IMR-90 (cell line): ENCODE results near the gene SRPK2. TPM values are rescaled to one million over a fixed set of nuclear protein-coding genes. Genes with fewer than 3 reads are reported as not detected.
A peak's percentile ranks its signal among the peaks of the same experiment; 100 is the strongest.

Experiments used
- ATAC-seq: fragments of 200-7000 bp; cut with Tn5 transposase; 2 replicates; pipeline ENCODE4 v1.9.1; 2020; ENCODE audit warnings: low read depth, mild to moderate bottlenecking, moderate library complexity
- BruUV-seq: library from RNA; stranded (reverse); fragments of 400-500 nt; replicated peaks from 2 replicates; lab custom pipeline; 2021; lab: Mats Ljungman, UMichigan
- CTCF ChIA-PET: fragments of 300-600 bp; formaldehyde crosslinking; extraction: SDS; loops from one replicate; lab custom pipeline; 2021; ENCODE audit warnings: antibody characterized with exemption; lab: Yijun Ruan, JAX
- POLR2A ChIA-PET: fragments of 300-600 bp; sonication (Branson Sonifier 250); formaldehyde crosslinking; loops from one replicate; lab custom pipeline; 2022; ENCODE audit warnings: antibody characterized with exemption; ENCODE audit not compliant: unreplicated experiment; lab: Charles Lee
- DNase-seq: peaks from one replicate; pipeline ENCODE4 v3.0.0; 2013
- H2AFZ ChIP-seq: replicated peaks from 2 replicates; pipeline ENCODE3; 2013; ENCODE audit warnings: low read length, mild to moderate bottlenecking; ENCODE audit not compliant: poor library complexity
- H2AK5ac ChIP-seq: 2 replicates; pipeline ENCODE4 v1.6.1; 2013; ENCODE audit warnings: low read depth, low read length, inconsistent platforms
- H2AK9ac ChIP-seq: replicated peaks from 2 replicates; pipeline ENCODE3; 2013; ENCODE audit warnings: mild to moderate bottlenecking, low read depth, low read length, moderate library complexity; ENCODE audit not compliant: poor library complexity
- H2BK120ac ChIP-seq: 2 replicates; pipeline ENCODE4 v1.6.1; 2013; ENCODE audit warnings: low read depth, low read length, inconsistent platforms
- H2BK15ac ChIP-seq: 3 replicates; pipeline ENCODE4 v1.6.1; 2013; ENCODE audit warnings: low read depth, low read length, inconsistent platforms
- H2BK20ac ChIP-seq: 2 replicates; pipeline ENCODE4 v1.6.1; 2013; ENCODE audit warnings: low read depth, mild to moderate bottlenecking, inconsistent platforms, low read length, moderate library complexity
- H2BK5ac ChIP-seq: 2 replicates; pipeline ENCODE4 v1.6.1; 2013; ENCODE audit warnings: mild to moderate bottlenecking, low read depth, low read length, inconsistent platforms; ENCODE audit not compliant: poor library complexity, severe bottlenecking
- H3K14ac ChIP-seq: replicated peaks from 2 replicates; pipeline ENCODE4 v1.6.1; 2013; ENCODE audit warnings: low read depth, low read length, inconsistent platforms
- H3K18ac ChIP-seq: 2 replicates; pipeline ENCODE4 v1.6.1; 2013; ENCODE audit warnings: low read depth, low read length, control low read depth
- H3K23ac ChIP-seq: 2 replicates; pipeline ENCODE4 v1.6.1; 2013; ENCODE audit warnings: low read depth, low read length, inconsistent platforms
- H3K27ac ChIP-seq: 2 replicates; pipeline ENCODE4 v1.5.1; 2013; ENCODE audit warnings: mild to moderate bottlenecking, control low read depth, low read length; ENCODE audit not compliant: insufficient read depth
- H3K27me3 ChIP-seq: 2 replicates; pipeline ENCODE4 v1.6.1; 2013; ENCODE audit warnings: low read length; ENCODE audit not compliant: control insufficient read depth, insufficient read depth
- H3K36me3 ChIP-seq: 2 replicates; pipeline ENCODE4 v1.6.1; 2013; ENCODE audit warnings: low read length, mixed read lengths; ENCODE audit not compliant: control insufficient read depth, insufficient read depth
- H3K4ac ChIP-seq: 2 replicates; pipeline ENCODE4 v1.6.1; 2013; ENCODE audit warnings: low read depth, low read length, inconsistent platforms
- H3K4me1 ChIP-seq: 2 replicates; pipeline ENCODE4 v1.6.1; 2013; ENCODE audit warnings: low read length, mixed read lengths; ENCODE audit not compliant: control insufficient read depth, insufficient read depth
- H3K4me2 ChIP-seq: 2 replicates; pipeline ENCODE4 v1.6.1; 2013; ENCODE audit warnings: low read depth, mild to moderate bottlenecking, control low read depth, low read length, moderate library complexity
- H3K4me3 ChIP-seq: 2 replicates; pipeline ENCODE4 v1.5.1; 2013; ENCODE audit warnings: low read depth, mild to moderate bottlenecking, control low read depth, low read length, moderate library complexity; ENCODE audit not compliant: insufficient read depth
- H3K56ac ChIP-seq: 2 replicates; pipeline ENCODE4 v1.6.1; 2013; ENCODE audit warnings: low read length, inconsistent platforms; ENCODE audit not compliant: insufficient read depth; ENCODE audit errors: extremely low read depth
- H3K79me1 ChIP-seq, 2 experiments: 2 replicates each; pipeline ENCODE4 v1.6.1; 2013; ENCODE audit warnings: low read length in 2 of 2, inconsistent platforms in 1 of 2, low read depth in 1 of 2
- H3K9ac ChIP-seq: 2 replicates; pipeline ENCODE4 v1.6.1; 2013; ENCODE audit warnings: low read depth, low read length, control low read depth
- H3K9me1 ChIP-seq: 2 replicates; pipeline ENCODE4 v1.6.1; 2013; ENCODE audit warnings: low read length, inconsistent platforms; ENCODE audit not compliant: insufficient read depth
- H3K9me3 ChIP-seq: 2 replicates; pipeline ENCODE4 v1.6.1; 2013; ENCODE audit warnings: low read length; ENCODE audit not compliant: control insufficient read depth, insufficient read depth
- H4K20me1 ChIP-seq: 2 replicates; pipeline ENCODE4 v1.6.1; 2013; ENCODE audit warnings: low read length, inconsistent platforms; ENCODE audit not compliant: insufficient read depth
- H4K5ac ChIP-seq: 2 replicates; pipeline ENCODE4 v1.6.1; 2013; ENCODE audit warnings: mild to moderate bottlenecking, low read depth, low read length, control low read depth
- H4K8ac ChIP-seq, 2 experiments: 2 replicates each; pipeline ENCODE4 v1.6.1; 2013; ENCODE audit warnings: low read depth in 2 of 2, low read length in 2 of 2, control low read depth in 1 of 2, inconsistent platforms in 1 of 2
- H4K91ac ChIP-seq: 2 replicates; pipeline ENCODE4 v1.6.1; 2013; ENCODE audit warnings: low read depth, low read length, inconsistent platforms; ENCODE audit not compliant: insufficient read depth
- MAFK ChIP-seq: IDR thresholded peaks from 2 replicates; pipeline ENCODE4 v1.6.1; 2012; ENCODE audit warnings: low read depth, low read length, improper control_type of control experiment
- MXI1 ChIP-seq: IDR thresholded peaks from 2 replicates; pipeline ENCODE4 v1.6.1; 2012; ENCODE audit warnings: low read depth, mild to moderate bottlenecking, low read length, moderate library complexity, borderline replicate concordance
- WGBS, 2 experiments: methylation state at CpG; one replicate each; pipeline versions ENCODE4 v1.1.5 to v1.1.7; 2013; ENCODE audit warnings: missing lambda C conversion rate in 2 of 2; ENCODE audit not compliant: insufficient read length in 1 of 2; ENCODE audit errors: extremely low coverage in 2 of 2; 5-methylcytosine and 5-hydroxymethylcytosine counted together
- dilution Hi-C: fragments of 300-500 bp; cut with HindIII; formaldehyde crosslinking; loops from one replicate; pipeline ENCODE4 v1.14.3; 2018; ENCODE audit warnings: low sequenced_read_pairs; ENCODE audit not compliant: unreplicated experiment
- in situ Hi-C: fragments of 300-500 bp; cut with MboI; formaldehyde crosslinking; loops from 3 replicates; pipeline ENCODE4 v1.14.3; 2019; ENCODE audit warnings: low sequenced_read_pairs, inconsistent platforms, mixed read lengths
- intact Hi-C: fragments of 100-400 bp; cut with micrococcal nuclease; formaldehyde crosslinking; loops from 2 replicates; pipeline ENCODE4 v1.10.0; 2022
- polyA plus RNA-seq, 3 experiments: library from polyadenylated mRNA; depleted of rRNA; stranded (reverse); fragments of >200 nt; gene quantifications; 2 replicates each; pipeline ENCODE4 v1.2.3, GENCODE V29; 2012; ENCODE audit warnings: low replicate concordance in 1 of 3
- total RNA-seq: library from RNA; depleted of rRNA; stranded (reverse); fragments of >200 nt; gene quantifications from 2 replicates; pipeline ENCODE4 v1.2.3, GENCODE V29; 2012

The SRPK2 gene
- total and polyA plus RNA-seq, 2 of the 4 experiments (the other 2 are of a cell fraction): 13.2 to 33.0 TPM

DNA sequence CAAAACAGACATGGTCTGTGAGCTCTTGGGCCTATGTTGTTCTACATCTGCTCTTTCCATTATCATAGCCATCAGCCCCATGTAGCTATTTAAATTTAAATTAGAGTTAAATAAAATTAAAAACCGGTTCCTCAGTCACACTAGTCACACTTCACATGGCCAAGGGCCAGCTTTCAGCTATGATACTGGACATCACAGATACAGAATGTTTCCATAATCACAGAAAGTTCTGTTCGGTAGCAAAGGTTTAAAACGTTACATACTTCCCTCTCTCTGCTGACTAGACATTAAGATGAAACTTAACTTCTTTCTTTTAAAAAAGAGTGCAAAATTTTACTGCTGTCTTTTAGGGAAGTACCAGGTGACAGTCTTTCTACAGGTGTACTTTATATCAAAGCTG, 43.0 kb downstream of the SRPK2 start:
- ATAC-seq (no peak), DNase-seq (no peak)
- Histone ChIP-seq H3K4me2 (no peak overlapping the region), H2AFZ (no peak overlapping the region), H2BK15ac (no peak overlapping the region), H3K27me3 (no peaks in the 10 kb centered on the region), H3K23ac (no peak overlapping the region), H2BK20ac (no peak overlapping the region), H3K14ac (no peak overlapping the region), H3K4me3 (no peak overlapping the region), H4K20me1 (peaks cover 63% of the 10 kb centered on the region), H3K9me3 (no peaks in the 10 kb centered on the region), H3K79me1 (peaks cover 43 to 77% of the 10 kb centered on the region in 2 experiments), H3K4ac (no peak overlapping the region), H2BK5ac (no peak overlapping the region), H2AK9ac (no peak overlapping the region), H3K9me1 (peaks cover 10% of the 10 kb centered on the region), H3K4me1 (0 out of 2 replicates have a peak, but pooled peaks cover 2% of the 10 kb centered on the region), H4K5ac (no peak overlapping the region), H3K27ac (no peak overlapping the region), H4K91ac (no peak overlapping the region), H4K8ac (no peak overlapping the region), H3K36me3 (no peaks in the 10 kb centered on the region), H2AK5ac (no peak overlapping the region), H3K18ac (no peak overlapping the region), H3K9ac (no peak overlapping the region), H2BK120ac (no peak overlapping the region), H3K56ac (no peak overlapping the region)
- ChIA-PET CTCF (no interaction called here), POLR2A (no interaction called here)
- no peak for TF ChIP-seq MXI1
- peak; percentile 46; the same call in 1 of the 2 replicates for TF ChIP-seq MAFK
- no CpG with 5 or more reads among the region's 3 CpGs for WGBS, 2 experiments
- in situ Hi-C loops (loop anchor here (25.0 kb wide), 1 partner anchor 208 kb away; no protein-coding TSS in a partner anchor), dilution Hi-C loops (no loop called here), intact Hi-C loops (no loop called here)
- TSS peak; percentile 24 for BruUV-seq
